A673 (cell line): ENCODE measurements around the gene NSD2. TPM values are rescaled to one million over a fixed set of nuclear protein-coding genes. Genes with fewer than 3 reads are reported as not detected.

ENCODE experiments used
- BruUV-seq: library from RNA; stranded (reverse); fragments of 400-500 nt; replicated peaks from 2 replicates; lab custom pipeline; 2021; lab: Mats Ljungman, UMichigan
- CTCF ChIA-PET: fragments of 300-600 bp; sonication (Branson Sonifier 250); formaldehyde crosslinking; loops from one replicate; lab custom pipeline; 2022; ENCODE audit warnings: antibody characterized with exemption; lab: Charles Lee
- POLR2A ChIA-PET: fragments of 300-600 bp; sonication (Branson Sonifier 250); formaldehyde crosslinking; loops from one replicate; lab custom pipeline; 2022; ENCODE audit warnings: antibody characterized with exemption; ENCODE audit not compliant: low non-redundant PET; lab: Charles Lee
- DNase-seq: peaks from one replicate; pipeline ENCODE4 v3.0.0-alpha.2; 2015; ENCODE audit warnings: low spot score
- H3K27ac ChIP-seq: fragments of 200-600 bp; sonication (generic); 2 replicates; pipeline ENCODE4 v1.5.1; 2016; ENCODE audit warnings: mixed run types, low read depth, mild to moderate bottlenecking, mixed read lengths, antibody characterized with exemption, low read length; ENCODE audit not compliant: poor library complexity, severe bottlenecking
- H3K27me3 ChIP-seq: fragments of 200-600 bp; sonication (generic); replicated peaks from 2 replicates; pipeline ENCODE4 v1.6.1; 2017; ENCODE audit warnings: mixed run types, low read depth, mild to moderate bottlenecking, mixed read lengths, antibody characterized with exemption, low read length; ENCODE audit not compliant: insufficient read depth, poor library complexity
- H3K36me3 ChIP-seq: fragments of 200-600 bp; sonication (generic); 2 replicates; pipeline ENCODE4 v1.6.1; 2016; ENCODE audit warnings: mixed run types, mild to moderate bottlenecking, mixed read lengths, antibody characterized with exemption, low read length; ENCODE audit not compliant: insufficient read depth, poor library complexity, severe bottlenecking
- H3K4me1 ChIP-seq: fragments of 200-600 bp; sonication (generic); 2 replicates; pipeline ENCODE4 v1.6.1; 2017; ENCODE audit warnings: mixed run types, mild to moderate bottlenecking, mixed read lengths, antibody characterized with exemption, low read length; ENCODE audit not compliant: insufficient read depth, poor library complexity, severe bottlenecking
- H3K4me3 ChIP-seq: fragments of 200-600 bp; sonication (generic); 2 replicates; pipeline ENCODE4 v1.5.1; 2016; ENCODE audit warnings: low read depth, mixed run types, mild to moderate bottlenecking, mixed read lengths, low read length; ENCODE audit not compliant: poor library complexity, severe bottlenecking
- H3K9me3 ChIP-seq: fragments of 200-600 bp; sonication (generic); 2 replicates; pipeline ENCODE4 v1.6.1; 2016; ENCODE audit warnings: mixed run types, low read depth, mild to moderate bottlenecking, mixed read lengths, antibody characterized with exemption, low read length; ENCODE audit not compliant: poor library complexity, severe bottlenecking
- EZH2 ChIP-seq: fragments of 200-600 bp; sonication (generic); IDR thresholded peaks from 2 replicates; pipeline ENCODE4 v1.6.1; 2017; ENCODE audit warnings: borderline replicate concordance, low read depth, mild to moderate bottlenecking, mixed read lengths, antibody characterized with exemption, low read length; ENCODE audit not compliant: poor library complexity, severe bottlenecking
- intact Hi-C: fragments of 100-400 bp; cut with micrococcal nuclease; formaldehyde crosslinking; loops from one replicate; pipeline ENCODE4 v1.10.0; 2022; ENCODE audit not compliant: unreplicated experiment
- total RNA-seq: library from RNA; stranded (reverse); gene quantifications from 2 replicates; pipeline ENCODE4 v1.2.3, GENCODE V29; 2021
- TF ChIP-seq, protein P1 (sequence below): fragments of 300-800, 200-600 bp; sonication (generic); conservative IDR thresholded peaks from 2 replicates; pipeline ENCODE4 v1.5.1; 2017; ENCODE audit warnings: low read depth, mild to moderate bottlenecking, antibody characterized with exemption, low read length, moderate library complexity, mixed read lengths

The NSD2 gene
- total RNA-seq, 1 experiment from 2014 or later = 227 TPM

DNA sequence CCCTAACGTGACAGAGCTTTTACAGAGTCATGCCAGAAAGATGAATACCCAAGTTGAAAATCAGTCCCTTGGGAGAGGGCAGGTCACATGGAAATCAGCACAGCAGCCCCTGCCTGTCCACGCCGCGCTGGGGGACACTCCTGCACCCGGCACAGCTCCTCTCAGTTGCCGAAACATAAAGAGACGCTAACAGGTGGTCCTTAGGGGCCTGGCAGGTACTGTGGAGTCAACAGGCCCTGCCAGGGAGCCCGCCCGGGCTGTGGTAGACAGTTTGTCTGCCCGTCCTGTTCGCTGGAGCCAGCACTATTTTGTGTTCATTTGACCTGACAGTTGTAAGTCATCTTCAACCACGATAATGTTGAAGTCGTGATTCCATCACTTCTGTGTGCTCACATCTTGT lies 107.0 kb downstream of the NSD2 start:
- ChIA-PET CTCF (no interaction called here), POLR2A (no interaction called here)
- intact Hi-C loops = no loop called here

DNA sequence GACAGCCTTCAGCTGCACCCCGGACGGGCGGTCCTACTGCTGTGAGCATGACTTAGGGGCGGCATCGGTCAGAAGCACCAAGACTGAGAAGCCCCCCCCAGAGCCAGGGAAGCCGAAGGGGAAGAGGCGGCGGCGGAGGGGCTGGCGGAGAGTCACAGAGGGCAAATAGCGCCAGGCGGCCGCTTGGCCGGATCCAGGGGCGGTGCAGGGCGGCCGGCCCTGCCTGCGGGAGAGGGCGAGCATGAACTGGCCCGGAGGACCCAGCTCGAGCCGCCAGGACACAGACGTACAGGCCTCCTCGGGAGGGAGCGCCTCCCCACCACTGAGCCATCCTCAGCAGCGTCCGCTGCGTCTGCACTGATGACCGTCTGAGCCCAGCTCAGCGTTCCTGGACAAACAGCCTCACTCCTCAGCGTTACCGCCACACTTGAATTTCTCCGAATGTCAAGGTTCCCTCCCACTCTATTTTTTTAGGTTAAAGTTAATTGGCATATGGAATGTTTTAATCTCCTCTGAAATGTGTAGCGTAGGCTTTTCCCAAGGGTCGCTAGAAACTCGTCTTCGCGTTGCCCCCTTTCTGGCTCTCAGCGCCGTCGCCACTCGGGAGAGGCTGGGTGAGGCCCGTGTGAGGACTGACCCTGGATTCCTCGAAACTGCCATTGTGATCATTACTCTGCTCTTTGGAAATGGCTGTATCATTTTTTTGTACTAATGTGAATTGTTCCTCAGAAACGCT lies 107.7 kb downstream of the NSD2 start:
- Histone ChIP-seq H3K9me3 (no peaks in the 10 kb centered on the region), H3K27me3 (no peaks in the 10 kb centered on the region), H3K4me1 (peaks cover 7% of the 10 kb centered on the region), H3K27ac (peak overlapping the region; percentile 34), H3K4me3 (no peak overlapping the region), H3K36me3 (peaks cover 98% of the 10 kb centered on the region)
- DNase-seq = no peak
- no peak for TF ChIP-seq EZH2
- TF ChIP-seq, protein P1, sequence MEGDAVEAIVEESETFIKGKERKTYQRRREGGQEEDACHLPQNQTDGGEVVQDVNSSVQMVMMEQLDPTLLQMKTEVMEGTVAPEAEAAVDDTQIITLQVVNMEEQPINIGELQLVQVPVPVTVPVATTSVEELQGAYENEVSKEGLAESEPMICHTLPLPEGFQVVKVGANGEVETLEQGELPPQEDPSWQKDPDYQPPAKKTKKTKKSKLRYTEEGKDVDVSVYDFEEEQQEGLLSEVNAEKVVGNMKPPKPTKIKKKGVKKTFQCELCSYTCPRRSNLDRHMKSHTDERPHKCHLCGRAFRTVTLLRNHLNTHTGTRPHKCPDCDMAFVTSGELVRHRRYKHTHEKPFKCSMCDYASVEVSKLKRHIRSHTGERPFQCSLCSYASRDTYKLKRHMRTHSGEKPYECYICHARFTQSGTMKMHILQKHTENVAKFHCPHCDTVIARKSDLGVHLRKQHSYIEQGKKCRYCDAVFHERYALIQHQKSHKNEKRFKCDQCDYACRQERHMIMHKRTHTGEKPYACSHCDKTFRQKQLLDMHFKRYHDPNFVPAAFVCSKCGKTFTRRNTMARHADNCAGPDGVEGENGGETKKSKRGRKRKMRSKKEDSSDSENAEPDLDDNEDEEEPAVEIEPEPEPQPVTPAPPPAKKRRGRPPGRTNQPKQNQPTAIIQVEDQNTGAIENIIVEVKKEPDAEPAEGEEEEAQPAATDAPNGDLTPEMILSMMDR = no peak
- intact Hi-C loops = no loop called here
- TSS peak; percentile 47 for BruUV-seq
- POLR2A ChIA-PET = no interaction called here
- CTCF ChIA-PET = no interaction called here

More for the DNA sequence above, 107.0 kb downstream of the NSD2 start:
- no peaks in the 10 kb centered on the region for H3K9me3 ChIP-seq
- TF ChIP-seq, protein P1 = no peak
- no peak for TF ChIP-seq EZH2
- H3K4me3 ChIP-seq = no peak overlapping the region
- no peaks in the 10 kb centered on the region for H3K27me3 ChIP-seq
- H3K27ac ChIP-seq = no peak overlapping the region
- DNase-seq = no peak
- H3K36me3 ChIP-seq = peaks cover 94% of the 10 kb centered on the region
- no TSS peak for BruUV-seq
- peaks cover 7% of the 10 kb centered on the region for H3K4me1 ChIP-seq

DNA sequence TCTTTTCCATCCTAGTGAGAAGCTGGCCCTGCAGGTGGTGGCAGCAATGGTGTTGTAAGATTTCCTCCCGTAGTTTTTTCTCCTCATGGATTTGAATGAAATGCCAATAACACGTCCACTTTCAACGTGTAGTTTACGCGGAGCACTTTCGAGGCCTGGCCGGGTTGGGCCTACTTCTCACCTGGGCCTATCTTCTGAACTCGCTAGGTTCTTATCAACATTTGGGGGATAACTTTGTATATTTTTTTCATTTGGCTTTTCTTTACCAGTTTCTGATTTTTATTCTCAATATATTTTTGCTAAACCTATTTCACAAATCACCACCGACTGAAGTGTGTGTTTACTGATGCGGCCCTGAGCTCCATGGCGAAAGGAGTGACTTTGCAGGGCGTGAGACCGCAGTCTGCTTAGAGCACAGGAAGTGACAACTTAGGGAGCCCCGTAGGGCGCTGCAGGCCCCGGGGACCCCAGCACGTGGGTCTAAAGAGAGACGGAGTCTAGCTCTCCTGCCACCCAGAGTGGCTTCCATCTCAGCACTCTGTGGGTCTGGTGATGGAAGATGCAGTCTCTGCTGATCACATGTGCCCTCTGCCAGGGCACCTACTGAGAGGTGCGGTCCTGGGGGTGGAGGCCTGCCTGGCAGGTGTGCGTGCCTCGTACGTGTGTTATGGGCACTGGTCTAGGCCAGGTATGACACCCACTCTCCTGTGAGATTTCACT lies 108.4 kb downstream of the NSD2 start:
- Histone ChIP-seq H3K9me3 (no peaks in the 10 kb centered on the region), H3K4me1 (peaks cover 7% of the 10 kb centered on the region), H3K4me3 (no peak overlapping the region), H3K27me3 (no peaks in the 10 kb centered on the region), H3K36me3 (peaks cover 98% of the 10 kb centered on the region), H3K27ac (peak overlapping the region; percentile 34)
- intact Hi-C loops = no loop called here
- CTCF ChIA-PET = no interaction called here
- no peak for DNase-seq
- no TSS peak for BruUV-seq
- TF ChIP-seq EZH2 = no peak
- TF ChIP-seq, protein P1 = no peak
- POLR2A ChIA-PET = no interaction called here
